Astrocyte of the spinal cord (primary cell): ENCODE data around the gene KIZ.

Experiments
- DNase-seq: peaks from one replicate; pipeline ENCODE4 v3.0.0; 2011; ENCODE audit warnings: low read depth, low spot score
- H3K4me3 ChIP-seq: 2 replicates; pipeline ENCODE4 v1.5.1; 2011; ENCODE audit warnings: low read depth, mild to moderate bottlenecking, low read length, moderate library complexity
- CTCF ChIP-seq: IDR thresholded peaks from 2 replicates; pipeline ENCODE4 v1.5.1; 2012; ENCODE audit warnings: low read depth, mild to moderate bottlenecking, low read length, inconsistent platforms
- in situ Hi-C: cut with HindIII; loops from 2 replicates; pipeline ENCODE4 v1.10.0; 2017; ENCODE audit warnings: low sequenced_read_pairs

KIZ gene

GRCh38 chr20:21270806-21271205 lies 144.9 kb downstream of the KIZ start:
- in situ Hi-C loops: no loop called here

GRCh38 chr20:21272279-21272678 lies 146.4 kb downstream of the KIZ start:
- TF ChIP-seq CTCF: no peak
- H3K4me3 ChIP-seq: no peak overlapping the region
- in situ Hi-C loops: no loop called here
- DNase-seq: peak; percentile 8

More at GRCh38 chr20:21270806-21271205, 144.9 kb downstream of the KIZ start:
- TF ChIP-seq CTCF: no peak
- no peak overlapping the region for H3K4me3 ChIP-seq
- no peak for DNase-seq

- TF ChIP-seq CTCF: no peak
- no peak overlapping the region for H3K4me3 ChIP-seq
- in situ Hi-C loops: no loop called here
- DNase-seq: no peak
These were observed 146.8 kb downstream of the KIZ start for GRCh38 chr20:21272679-21273078.

- in situ Hi-C loops: no loop called here
- no peak for DNase-seq
- no peak for TF ChIP-seq CTCF
- no peak overlapping the region for H3K4me3 ChIP-seq
These were observed 148.0 kb downstream of the KIZ start for GRCh38 chr20:21273755-21274386.

GRCh38 chr20:21278829-21279228 lies 152.9 kb downstream of the KIZ start:
- DNase-seq: no peak
- TF ChIP-seq CTCF: no peak
- in situ Hi-C loops: no loop called here
- H3K4me3 ChIP-seq: no peak overlapping the region

- H3K4me3 ChIP-seq: no peak overlapping the region
- in situ Hi-C loops: no loop called here
- no peak for TF ChIP-seq CTCF
- no peak for DNase-seq
These were observed 154.0 kb downstream of the KIZ start for GRCh38 chr20:21279706-21280521.
